Measurements from ENCODE around the gene GRIP2.

DNA sequence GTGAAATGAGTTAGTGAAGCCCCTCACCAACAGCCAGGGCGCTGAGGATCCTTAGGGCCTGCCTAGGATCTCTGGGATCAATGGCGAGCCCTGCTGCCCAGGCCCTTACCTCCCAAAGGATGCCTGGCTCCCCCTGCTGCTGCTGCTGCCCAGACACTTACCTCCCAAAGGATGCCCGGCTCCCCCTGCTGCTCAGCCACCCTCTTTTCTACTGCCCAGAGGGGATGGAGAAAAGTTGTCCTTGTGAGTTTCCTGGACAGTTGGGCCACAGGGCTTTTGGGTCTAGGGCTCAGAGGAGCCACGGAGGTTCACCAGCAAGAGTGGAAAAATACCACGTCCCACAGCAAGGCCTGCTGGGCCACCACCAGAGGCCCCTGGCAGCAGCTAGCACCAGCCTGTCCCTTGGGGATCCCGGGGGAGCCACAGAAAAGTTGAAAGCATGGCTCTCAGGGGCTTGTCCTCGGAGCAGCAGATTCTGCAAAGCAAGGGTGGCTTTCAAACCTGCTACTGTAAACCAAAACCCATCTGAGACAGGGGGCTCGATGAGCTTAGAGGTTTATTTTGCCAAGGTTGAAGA is 78.3 kb downstream of the GRIP2 start:
- TF ChIP-seq, protein P1, sequence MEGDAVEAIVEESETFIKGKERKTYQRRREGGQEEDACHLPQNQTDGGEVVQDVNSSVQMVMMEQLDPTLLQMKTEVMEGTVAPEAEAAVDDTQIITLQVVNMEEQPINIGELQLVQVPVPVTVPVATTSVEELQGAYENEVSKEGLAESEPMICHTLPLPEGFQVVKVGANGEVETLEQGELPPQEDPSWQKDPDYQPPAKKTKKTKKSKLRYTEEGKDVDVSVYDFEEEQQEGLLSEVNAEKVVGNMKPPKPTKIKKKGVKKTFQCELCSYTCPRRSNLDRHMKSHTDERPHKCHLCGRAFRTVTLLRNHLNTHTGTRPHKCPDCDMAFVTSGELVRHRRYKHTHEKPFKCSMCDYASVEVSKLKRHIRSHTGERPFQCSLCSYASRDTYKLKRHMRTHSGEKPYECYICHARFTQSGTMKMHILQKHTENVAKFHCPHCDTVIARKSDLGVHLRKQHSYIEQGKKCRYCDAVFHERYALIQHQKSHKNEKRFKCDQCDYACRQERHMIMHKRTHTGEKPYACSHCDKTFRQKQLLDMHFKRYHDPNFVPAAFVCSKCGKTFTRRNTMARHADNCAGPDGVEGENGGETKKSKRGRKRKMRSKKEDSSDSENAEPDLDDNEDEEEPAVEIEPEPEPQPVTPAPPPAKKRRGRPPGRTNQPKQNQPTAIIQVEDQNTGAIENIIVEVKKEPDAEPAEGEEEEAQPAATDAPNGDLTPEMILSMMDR (IDR thresholded peaks at IDR 0.05; ENCODE audit: insufficient read depth, low read depth, low read length): peak; percentile 49
- no peak for TF ChIP-seq EZH2 (IDR thresholded peaks at IDR 0.05; ENCODE audit: insufficient read depth, low read length)

All from astrocyte (in vitro differentiated cells and primary cell).